DND-41 (cell line): ENCODE data around the gene FREM1.

Source experiments
- ATAC-seq: fragments of 200-7000 bp; cut with Tn5 transposase; 3 replicates; pipeline ENCODE4 v1.9.1; 2021; ENCODE audit warnings: low read depth; ENCODE audit not compliant: insufficient read depth
- DNase-seq: peaks from one replicate; pipeline ENCODE4 v3.0.0-alpha.2; 2020
- H2AFZ ChIP-seq: 2 replicates; pipeline ENCODE4 v1.6.0; 2012; ENCODE audit warnings: low read depth, low read length
- H3K27ac ChIP-seq: 2 replicates; pipeline ENCODE4 v1.5.1; 2012; ENCODE audit warnings: low read length, inconsistent platforms
- H3K27me3 ChIP-seq: fragments of 200-600 bp; sonication (generic); 2 replicates; pipeline ENCODE4 v1.6.0; 2012; ENCODE audit warnings: low read length, mild to moderate bottlenecking, inconsistent platforms; ENCODE audit not compliant: insufficient read depth, poor library complexity
- H3K36me3 ChIP-seq: 2 replicates; pipeline ENCODE4 v1.5.1; 2012; ENCODE audit warnings: low read length, inconsistent platforms; ENCODE audit not compliant: insufficient read depth
- H3K4me1 ChIP-seq: 2 replicates; pipeline ENCODE4 v1.5.1; 2012; ENCODE audit warnings: mild to moderate bottlenecking, low read length; ENCODE audit not compliant: insufficient read depth
- H3K4me2 ChIP-seq: 2 replicates; pipeline ENCODE4 v1.6.0; 2012; ENCODE audit warnings: mild to moderate bottlenecking, moderate library complexity, low read length, inconsistent platforms; ENCODE audit not compliant: insufficient read depth
- H3K4me3 ChIP-seq, 2 experiments: fragments of 200-600 bp in 1 of 2; shearing (Covaris generic) in 1 of 2; 2 replicates each; pipeline ENCODE4 v1.5.1; 2012 to 2016; ENCODE audit warnings: inconsistent platforms in 2 of 2, low read length in 2 of 2, mild to moderate bottlenecking in 2 of 2, low read depth in 1 of 2, moderate library complexity in 1 of 2
- H3K79me2 ChIP-seq: 2 replicates; pipeline ENCODE4 v1.6.0; 2012; ENCODE audit warnings: low read length, inconsistent platforms; ENCODE audit not compliant: insufficient read depth
- H3K9ac ChIP-seq: 2 replicates; pipeline ENCODE4 v1.6.0; 2012; ENCODE audit warnings: low read depth, mild to moderate bottlenecking, inconsistent platforms, low read length, moderate library complexity
- H3K9me3 ChIP-seq: 2 replicates; pipeline ENCODE4 v1.5.1; 2012; ENCODE audit warnings: low read length, moderate library complexity, mild to moderate bottlenecking, inconsistent platforms; ENCODE audit not compliant: insufficient read depth, severe bottlenecking
- H4K20me1 ChIP-seq: 2 replicates; pipeline ENCODE4 v1.6.0; 2012; ENCODE audit warnings: low read length; ENCODE audit not compliant: insufficient read depth
- CTCF ChIP-seq: IDR thresholded peaks from 2 replicates; pipeline ENCODE4 v1.5.1; 2012; ENCODE audit warnings: borderline replicate concordance, low read length, moderate library complexity, mild to moderate bottlenecking; ENCODE audit not compliant: poor library complexity, severe bottlenecking; ENCODE audit errors: extremely low read depth
- EZH2 ChIP-seq: IDR thresholded peaks from 3 replicates; pipeline ENCODE4 v1.6.1; 2012; ENCODE audit warnings: borderline replicate concordance, low read depth, mild to moderate bottlenecking, moderate library complexity, low read length, inconsistent platforms; ENCODE audit not compliant: severe bottlenecking

FREM1 gene

DNA sequence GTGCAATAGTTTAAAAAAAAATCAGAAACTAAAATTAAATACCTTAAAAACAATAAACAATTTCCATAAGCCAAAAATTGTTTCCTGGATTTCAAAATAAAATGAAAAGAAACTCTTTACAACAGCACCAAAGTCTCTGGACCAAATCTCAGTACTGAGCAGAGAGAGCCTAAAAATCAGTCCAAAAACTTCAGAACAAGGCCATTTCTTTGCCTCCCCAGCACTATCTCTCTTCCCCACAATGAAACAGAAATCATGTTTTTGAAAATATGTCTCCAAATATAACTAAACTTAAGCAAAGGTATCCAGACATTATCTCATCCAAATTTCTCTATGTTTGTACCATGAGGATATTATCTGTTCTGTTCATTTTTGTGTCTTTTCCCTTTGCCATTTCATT lies 1.0 kb downstream of the FREM1 start:
- H3K9ac ChIP-seq, result no peak overlapping the region
- ATAC-seq, result no peak
- H3K9me3 ChIP-seq, result no peaks in the 10 kb centered on the region
- no peak overlapping the region for H2AFZ ChIP-seq
- H3K27me3 ChIP-seq, result no peaks in the 10 kb centered on the region
- no peaks in the 10 kb centered on the region for H3K36me3 ChIP-seq
- H3K4me2 ChIP-seq, result no peak overlapping the region
- H3K27ac ChIP-seq, result no peak overlapping the region
- no peak for DNase-seq
- TF ChIP-seq CTCF (no peak), EZH2 (no peak)
- no peaks in the 10 kb centered on the region for H3K79me2 ChIP-seq
- H3K4me1 ChIP-seq, result no peaks in the 10 kb centered on the region
- H4K20me1 ChIP-seq, result no peaks in the 10 kb centered on the region
- H3K4me3 ChIP-seq, result no peak overlapping the region

- Histone ChIP-seq H3K79me2 (no peaks in the 10 kb centered on the region), H3K4me2 (no peak overlapping the region), H3K9me3 (no peaks in the 10 kb centered on the region), H4K20me1 (no peaks in the 10 kb centered on the region), H3K9ac (no peak overlapping the region), H3K4me3 (no peak overlapping the region), H2AFZ (no peak overlapping the region), H3K27me3 (no peaks in the 10 kb centered on the region), H3K4me1 (no peaks in the 10 kb centered on the region), H3K27ac (no peak overlapping the region), H3K36me3 (no peaks in the 10 kb centered on the region)
- TF ChIP-seq EZH2 (no peak), CTCF (no peak)
- DNase-seq (no peak), ATAC-seq (no peak)
These were observed 1.7 kb downstream of the FREM1 start for GRCh38 chr9:14908295-14909180.

GRCh38 chr9:14907696-14908095 lies 2.5 kb downstream of the FREM1 start:
- H3K4me2 ChIP-seq, result no peak overlapping the region
- ATAC-seq (no peak), DNase-seq (no peak)
- TF ChIP-seq CTCF, result no peak
- TF ChIP-seq EZH2, result no peak
- no peaks in the 10 kb centered on the region for H3K27me3 ChIP-seq
- H3K4me3 ChIP-seq, result no peak overlapping the region
- H3K36me3 ChIP-seq, result no peaks in the 10 kb centered on the region
- H2AFZ ChIP-seq, result no peak overlapping the region
- no peaks in the 10 kb centered on the region for H3K79me2 ChIP-seq
- H3K9ac ChIP-seq, result no peak overlapping the region
- no peaks in the 10 kb centered on the region for H3K9me3 ChIP-seq
- H4K20me1 ChIP-seq, result no peaks in the 10 kb centered on the region
- H3K4me1 ChIP-seq, result no peaks in the 10 kb centered on the region
- H3K27ac ChIP-seq, result no peak overlapping the region
